Stomach (tissue), 9 donors: ENCODE results near the gene STIL. TPM values are rescaled to one million over a fixed set of nuclear protein-coding genes. Genes with fewer than 3 reads are reported as not detected.
A peak's percentile ranks its signal among the peaks of the same experiment; 100 is the strongest.

ENCODE experiments used
- DNase-seq, 2 donors: peaks; one replicate each; pipeline versions ENCODE4 v3.0.0 to v3.0.0-alpha.2; 2013 to 2019
- H3K27ac ChIP-seq, 5 donors: fragments of 200-600 bp in 4 of 5; sonication (generic) in 4 of 5; one replicate each; pipeline ENCODE4 v1.5.1; 2013 to 2019; ENCODE audit warnings: mild to moderate bottlenecking in 1 of 5, moderate library complexity in 1 of 5
- H3K27me3 ChIP-seq, 3 donors: fragments of 200-600 bp; sonication (generic); one replicate each; pipeline ENCODE4 v1.5.1; 2017 to 2019; ENCODE audit warnings: mixed run types in 1 of 3
- H3K36me3 ChIP-seq, 4 donors: fragments of 200-600 bp; sonication (generic); 1 replicate in 3 of 4; 2 replicates in 1 of 4; pipeline ENCODE4 v1.5.1; 2016 to 2019
- H3K4me1 ChIP-seq, 4 donors: fragments of 200-600 bp; sonication (generic); one replicate each; pipeline ENCODE4 v1.5.1; 2016 to 2019
- H3K4me3 ChIP-seq, 4 donors: fragments of 200-600 bp; sonication (generic) in 3 of 4; one replicate each; pipeline ENCODE4 v1.5.1; 2016 to 2019; ENCODE audit warnings: mild to moderate bottlenecking in 1 of 4
- H3K9me3 ChIP-seq, 4 donors: fragments of 200-600 bp; sonication (generic); one replicate each; pipeline ENCODE4 v1.5.1; 2016 to 2019
- EP300 ChIP-seq: sonication (generic); formaldehyde crosslinking; IDR thresholded peaks from one replicate; pipeline ENCODE4 v1.6.1; 2017; ENCODE audit warnings: antibody characterized with exemption
- POLR2A ChIP-seq, 4 donors: fragments of 450-650 bp; IDR thresholded peaks; one replicate each; pipeline ENCODE4 v1.6.1; 2016; ENCODE audit warnings: antibody characterized with exemption in 4 of 4, control low read depth in 2 of 4, mild to moderate bottlenecking in 1 of 4, moderate library complexity in 1 of 4
- POLR2AphosphoS5 ChIP-seq, 3 donors: sonication (generic); formaldehyde crosslinking; IDR thresholded peaks; one replicate each; pipeline ENCODE4 v1.6.1; 2016; ENCODE audit warnings: antibody characterized with exemption in 3 of 3
- WGBS, 5 donors: extraction: QIAGEN DNeasy Blood & Tissue Kit in 3 of 5; methylation state at CpG; one replicate each; pipeline versions ENCODE4 v1.1.5 to v1.1.7; 2013 to 2018; 5-methylcytosine and 5-hydroxymethylcytosine counted together
- intact Hi-C: fragments of 100-400 bp; cut with DNase I; formaldehyde crosslinking; loops from one replicate; pipeline ENCODE4 v1.15.1; 2023; ENCODE audit warnings: low total_unique reads
- polyA plus RNA-seq, 3 donors: library from polyadenylated mRNA; stranded (reverse); fragments of 200-250 nt; gene quantifications; one replicate each; pipeline ENCODE4 v1.2.3, GENCODE V29; 2013
- total RNA-seq, 5 donors: library from RNA; depleted of rRNA; stranded (reverse); fragments of >200 nt; gene quantifications; one replicate each; pipeline versions ENCODE4 v1.1.0 to v1.2.3, GENCODE V29; 2014 to 2016
- TF ChIP-seq, protein P1 (sequence below), 7 experiments: fragments of 450-650 bp in 4 of 7; fragments of 200-600 bp in 3 of 7; sonication (generic) in 3 of 7; IDR thresholded peaks; one replicate each; pipeline ENCODE4 v1.5.1; 2016 to 2019; ENCODE audit warnings: antibody characterized with exemption in 7 of 7, control low read depth in 2 of 7, mild to moderate bottlenecking in 1 of 7
- donor health status: healthy with polysubstance abuse.
- donor health status: Bipolar disorder and iron deficiency.
- donor health status: healthy.

The STIL gene
- total and polyA plus RNA-seq, 8 donors = 0.61 to 44.9 (median 3.4) TPM

DNA sequence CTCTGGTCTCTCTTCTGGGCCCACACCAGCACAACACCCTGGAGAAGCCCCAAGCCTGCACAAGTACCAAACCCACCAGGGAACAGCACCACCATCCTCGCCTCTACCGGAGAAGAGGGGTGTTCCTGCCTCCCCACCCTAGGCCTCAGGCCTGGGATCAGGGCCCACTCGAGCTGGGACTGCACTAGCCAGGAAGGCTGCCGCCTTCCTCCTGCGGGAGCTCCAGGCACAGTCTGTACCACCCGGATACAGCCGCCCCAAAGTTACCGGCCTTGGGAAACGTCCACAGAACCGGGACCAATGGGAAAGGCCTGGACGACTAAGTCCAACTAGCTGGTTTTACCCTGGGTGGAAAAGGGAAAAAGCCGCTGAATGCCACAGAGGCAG, 85.3 kb downstream of the STIL start:
- no peaks in the 10 kb centered on the region for H3K36me3 ChIP-seq
- H3K4me1 ChIP-seq = peaks cover 32 to 54% (median 46%) of the 10 kb centered on the region in 4 donors
- no peaks in the 10 kb centered on the region for H3K9me3 ChIP-seq
- intact Hi-C loops = no loop called here
- H3K27ac ChIP-seq = peak overlapping the region in 4 of 5 donors; percentile 70 to 78 (median 76)
- 40 to 59% (median 55%) methylated on average over 7 to 12 of the region's 12 CpGs for WGBS, 5 donors
- H3K4me3 ChIP-seq = peak overlapping the region in 3 of 4 donors; percentile 0 to 16 (median 9)
- no peak for TF ChIP-seq EP300
- peak in 1 of 3 donors; percentile 49 for TF ChIP-seq POLR2AphosphoS5 (IDR thresholded peaks at IDR 0.05)
- TF ChIP-seq POLR2A (IDR thresholded peaks at IDR 0.05) = no peak
- H3K27me3 ChIP-seq = peaks cover 51 to 100% (median 100%) of the 10 kb centered on the region in 3 donors
- no peak for DNase-seq

DNA sequence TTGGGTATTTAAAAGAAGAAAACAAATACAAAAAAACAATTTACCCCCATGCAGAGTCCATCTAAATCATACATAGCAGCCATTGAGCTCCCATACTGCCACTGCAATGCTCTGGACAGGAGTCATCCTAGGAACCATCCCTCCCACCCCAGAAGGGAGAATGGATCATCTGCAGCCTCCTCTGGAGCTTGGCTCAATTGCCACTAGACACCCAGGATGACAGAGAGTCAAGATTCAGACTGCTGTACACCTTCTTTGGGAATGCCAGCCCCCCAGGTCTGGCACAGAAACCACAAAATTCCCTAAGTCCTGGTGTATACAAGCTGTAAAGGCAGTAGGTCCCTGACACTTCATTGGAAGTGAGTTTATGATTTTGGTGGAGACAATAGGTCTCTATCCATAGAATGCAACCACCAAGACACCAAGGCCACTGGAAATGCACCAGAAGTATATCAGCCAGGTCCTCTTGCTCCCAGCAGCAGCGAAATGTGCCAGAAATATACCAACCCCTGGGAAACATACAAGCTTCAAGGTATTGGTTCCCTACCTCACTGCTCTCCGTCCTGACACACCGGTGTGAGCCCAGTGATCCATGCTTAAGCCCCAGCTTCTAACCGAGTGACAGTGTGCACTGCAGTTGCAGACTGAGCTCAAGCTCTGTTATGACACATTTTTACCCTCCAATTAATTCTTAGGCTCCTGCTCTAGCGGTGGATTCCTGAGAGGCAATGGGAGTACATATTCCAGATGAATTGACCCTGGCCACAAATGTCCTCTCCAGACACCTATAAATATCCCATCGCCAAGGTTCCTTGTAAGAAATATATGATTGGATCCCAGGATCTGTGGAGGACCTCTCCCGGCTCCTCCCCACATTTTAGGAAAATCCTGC, 86.4 kb downstream of the STIL start:
- Histone ChIP-seq H3K4me1 (peaks cover 32 to 54% (median 46%) of the 10 kb centered on the region in 4 donors), H3K36me3 (no peaks in the 10 kb centered on the region), H3K27ac (no peak overlapping the region), H3K9me3 (no peaks in the 10 kb centered on the region), H3K4me3 (peak overlapping the region in 1 of 4 donors; percentile 49), H3K27me3 (peaks cover 51 to 100% (median 97%) of the 10 kb centered on the region in 3 donors)
- TF ChIP-seq, protein P1, sequence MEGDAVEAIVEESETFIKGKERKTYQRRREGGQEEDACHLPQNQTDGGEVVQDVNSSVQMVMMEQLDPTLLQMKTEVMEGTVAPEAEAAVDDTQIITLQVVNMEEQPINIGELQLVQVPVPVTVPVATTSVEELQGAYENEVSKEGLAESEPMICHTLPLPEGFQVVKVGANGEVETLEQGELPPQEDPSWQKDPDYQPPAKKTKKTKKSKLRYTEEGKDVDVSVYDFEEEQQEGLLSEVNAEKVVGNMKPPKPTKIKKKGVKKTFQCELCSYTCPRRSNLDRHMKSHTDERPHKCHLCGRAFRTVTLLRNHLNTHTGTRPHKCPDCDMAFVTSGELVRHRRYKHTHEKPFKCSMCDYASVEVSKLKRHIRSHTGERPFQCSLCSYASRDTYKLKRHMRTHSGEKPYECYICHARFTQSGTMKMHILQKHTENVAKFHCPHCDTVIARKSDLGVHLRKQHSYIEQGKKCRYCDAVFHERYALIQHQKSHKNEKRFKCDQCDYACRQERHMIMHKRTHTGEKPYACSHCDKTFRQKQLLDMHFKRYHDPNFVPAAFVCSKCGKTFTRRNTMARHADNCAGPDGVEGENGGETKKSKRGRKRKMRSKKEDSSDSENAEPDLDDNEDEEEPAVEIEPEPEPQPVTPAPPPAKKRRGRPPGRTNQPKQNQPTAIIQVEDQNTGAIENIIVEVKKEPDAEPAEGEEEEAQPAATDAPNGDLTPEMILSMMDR (IDR thresholded peaks at IDR 0.05) = no peak
- TF ChIP-seq POLR2A (IDR thresholded peaks at IDR 0.05) (no peak), POLR2AphosphoS5 (IDR thresholded peaks at IDR 0.05) (no peak), EP300 (no peak)
- 46 to 61% (median 57%) methylated on average over 7 of the region's 7 CpGs for WGBS, 5 donors
- DNase-seq = no peak
- intact Hi-C loops = no loop called here

DNA sequence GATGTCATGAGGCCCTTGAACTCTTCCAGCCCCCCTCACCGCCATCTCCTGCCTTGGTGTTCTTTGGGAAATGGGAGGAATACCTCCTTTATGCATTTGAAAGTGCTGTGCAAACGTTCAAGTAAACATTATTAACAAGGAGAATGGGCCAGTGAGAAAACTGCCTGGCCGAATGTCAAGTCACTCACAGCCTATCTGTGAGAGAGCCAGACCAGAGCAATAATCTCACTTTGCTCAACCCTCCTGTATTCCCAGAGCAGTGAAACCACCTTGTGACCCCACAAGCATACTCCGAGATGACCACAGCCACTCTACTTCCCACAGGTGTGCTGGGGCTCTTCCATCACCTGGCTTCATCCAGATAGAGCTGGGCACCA, 87.1 kb downstream of the STIL start:
- H3K4me3 ChIP-seq = peak overlapping the region in 1 of 4 donors; percentile 49
- no peak for TF ChIP-seq POLR2A (IDR thresholded peaks at IDR 0.05)
- TF ChIP-seq, protein P1 (IDR thresholded peaks at IDR 0.05) = no peak
- H3K27me3 ChIP-seq = peaks cover 49 to 100% (median 91%) of the 10 kb centered on the region in 3 donors
- intact Hi-C loops = no loop called here
- H3K36me3 ChIP-seq = no peaks in the 10 kb centered on the region
- peaks cover 27 to 47% (median 41%) of the 10 kb centered on the region in 4 donors for H3K4me1 ChIP-seq
- 34 to 65% (median 45%) methylated on average over 4 of the region's 4 CpGs for WGBS, 5 donors
- H3K9me3 ChIP-seq = no peaks in the 10 kb centered on the region
- DNase-seq = no peak
- no peak overlapping the region for H3K27ac ChIP-seq

DNA sequence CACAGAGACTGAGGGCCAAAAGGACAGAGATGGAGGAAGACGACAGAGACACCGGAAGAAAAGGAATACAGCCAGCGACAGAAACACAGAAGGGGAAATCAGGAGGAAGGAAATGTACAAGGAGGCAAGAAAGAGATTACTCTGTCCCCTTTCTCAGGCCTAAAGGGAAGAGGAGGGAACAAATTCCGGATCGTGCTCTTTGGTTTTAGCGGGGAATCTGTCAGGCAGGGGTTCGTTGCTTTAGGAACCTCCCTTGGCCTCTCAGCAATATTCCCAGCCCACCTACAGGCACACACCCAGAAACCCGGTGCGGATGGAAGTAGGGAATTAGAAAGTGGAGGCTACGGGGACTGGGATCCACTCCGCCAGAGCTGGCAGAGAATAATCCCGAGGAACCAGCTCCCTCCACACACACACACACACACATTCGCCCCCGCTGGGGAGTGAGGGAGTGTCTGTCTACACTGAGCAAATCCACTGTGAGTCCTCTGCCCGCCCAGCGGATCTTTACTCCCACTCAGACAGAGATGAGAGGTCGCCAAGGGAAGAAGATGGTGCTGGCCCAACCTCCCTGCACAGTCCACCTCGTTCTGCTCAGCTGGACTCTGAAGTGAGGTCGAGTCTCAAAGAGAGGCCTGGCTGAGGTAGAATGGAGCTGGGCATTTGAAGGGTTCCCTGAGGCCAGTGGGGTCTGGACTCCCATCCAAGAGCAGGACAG, 87.7 kb downstream of the STIL start:
- intact Hi-C loops = no loop called here
- Histone ChIP-seq H3K27ac (peak overlapping the region in 2 of 5 donors; percentile 28 to 37), H3K9me3 (no peaks in the 10 kb centered on the region), H3K36me3 (no peaks in the 10 kb centered on the region), H3K4me3 (peak overlapping the region; percentile 25 to 49 (median 36)), H3K4me1 (peaks cover 21 to 42% (median 36%) of the 10 kb centered on the region in 4 donors), H3K27me3 (peaks cover 43 to 100% (median 86%) of the 10 kb centered on the region in 3 donors)
- 16 to 28% (median 20%) methylated on average over 19 of the region's 19 CpGs for WGBS, 5 donors
- DNase-seq = peak in 1 of 2 donors; percentile 24
- TF ChIP-seq EP300 (no peak), POLR2AphosphoS5 (IDR thresholded peaks at IDR 0.05) (no peak), POLR2A (IDR thresholded peaks at IDR 0.05) (no peak)
- TF ChIP-seq, protein P1 (IDR thresholded peaks at IDR 0.05) = no peak
